NCI-H1092 (cell line): ENCODE results near the gene SH3RF1.

Experiments used
- DNase-seq: peaks from one replicate; lab custom pipeline; 2025; lab: John Stamatoyannopoulos, UW

The SH3RF1 gene

DNA sequence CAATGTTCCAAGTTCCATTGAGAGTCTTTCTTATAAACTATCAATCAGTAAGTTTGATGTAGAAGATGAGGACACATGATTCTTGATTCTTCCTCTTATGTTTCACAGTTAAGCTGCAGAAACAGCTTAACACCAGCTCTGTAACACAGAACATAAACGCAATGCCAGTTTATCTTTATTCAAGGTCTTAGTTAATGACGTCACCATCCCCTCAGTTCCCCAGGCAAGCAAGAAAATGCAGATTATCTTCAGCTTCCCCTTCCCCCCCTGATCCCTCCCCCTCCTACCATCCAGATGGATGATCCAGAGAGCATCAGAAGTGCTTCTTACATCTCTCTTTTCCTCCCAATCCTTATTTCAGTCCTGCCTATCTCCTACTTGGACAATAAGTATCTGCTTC, 4.4 kb upstream of the SH3RF1 start:
- no peak for DNase-seq

DNA sequence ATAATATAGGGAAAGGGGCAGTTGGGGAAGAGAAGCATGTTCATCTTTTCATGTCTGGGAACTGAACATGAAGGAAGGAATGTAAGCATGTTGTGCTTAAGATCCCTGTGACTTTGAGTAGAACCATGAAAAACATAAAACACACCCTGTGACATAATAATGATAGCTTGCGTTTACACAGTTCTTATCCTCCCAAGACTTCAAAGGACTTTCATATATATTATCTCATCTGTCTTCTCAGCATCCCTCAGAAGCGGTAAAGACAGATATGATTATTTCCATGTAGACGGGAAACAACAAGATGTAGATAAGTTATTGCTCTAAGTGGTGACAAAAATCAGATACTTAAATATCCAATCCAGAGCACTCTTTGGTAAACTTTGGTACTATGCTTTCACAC, 3.3 kb upstream of the SH3RF1 start:
- no peak for DNase-seq

GRCh38 chr4:169272265-169272886, 1.6 kb upstream of the SH3RF1 start:
- no peak for DNase-seq

DNA sequence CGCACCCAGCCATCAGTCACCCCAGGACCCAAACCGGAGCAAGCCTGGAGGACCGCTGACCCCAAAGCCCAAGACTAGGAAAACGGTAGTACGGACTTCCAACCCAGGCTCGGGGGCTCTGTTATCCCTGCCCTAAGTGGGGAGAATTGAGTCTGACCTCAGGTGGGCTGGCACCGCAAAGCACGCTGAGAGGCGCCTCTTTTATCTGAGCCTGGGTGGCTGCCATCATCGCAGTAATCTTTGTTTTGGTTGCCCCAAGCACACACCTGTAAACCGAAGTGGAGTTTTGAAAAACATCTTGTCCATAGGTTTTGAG, 894 bp upstream of the SH3RF1 start:
- no peak for DNase-seq

- DNase-seq = peak; percentile 16
Measured at GRCh38 chr4:169269916-169270809, 593 bp downstream of the SH3RF1 start.

- no peak for DNase-seq
Measured at GRCh38 chr4:169268951-169269760, 1.6 kb downstream of the SH3RF1 start.

GRCh38 chr4:169267070-169267469, 3.7 kb downstream of the SH3RF1 start:
- no peak for DNase-seq

DNA sequence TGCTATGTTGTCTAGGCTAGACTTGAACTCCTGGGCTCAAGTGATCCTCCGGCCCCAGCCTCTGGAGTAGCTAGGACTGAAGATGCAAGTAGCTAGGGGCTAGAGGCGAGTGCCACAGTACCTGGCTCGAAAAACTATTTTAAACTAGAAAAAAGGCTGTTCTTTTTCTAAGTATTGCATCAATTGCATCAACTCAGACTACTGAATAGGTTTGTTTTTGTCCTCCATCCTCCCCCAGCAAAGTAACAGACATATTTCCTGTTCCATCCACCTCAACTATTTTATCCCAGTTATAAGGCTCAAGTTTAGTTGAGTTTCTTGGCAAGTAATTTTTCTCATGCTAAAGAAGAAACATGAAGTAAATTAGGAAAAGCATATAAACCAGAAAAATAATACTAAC, 4.1 kb downstream of the SH3RF1 start:
- DNase-seq = no peak

GRCh38 chr4:169266081-169266480, 4.7 kb downstream of the SH3RF1 start:
- DNase-seq = no peak

DNA sequence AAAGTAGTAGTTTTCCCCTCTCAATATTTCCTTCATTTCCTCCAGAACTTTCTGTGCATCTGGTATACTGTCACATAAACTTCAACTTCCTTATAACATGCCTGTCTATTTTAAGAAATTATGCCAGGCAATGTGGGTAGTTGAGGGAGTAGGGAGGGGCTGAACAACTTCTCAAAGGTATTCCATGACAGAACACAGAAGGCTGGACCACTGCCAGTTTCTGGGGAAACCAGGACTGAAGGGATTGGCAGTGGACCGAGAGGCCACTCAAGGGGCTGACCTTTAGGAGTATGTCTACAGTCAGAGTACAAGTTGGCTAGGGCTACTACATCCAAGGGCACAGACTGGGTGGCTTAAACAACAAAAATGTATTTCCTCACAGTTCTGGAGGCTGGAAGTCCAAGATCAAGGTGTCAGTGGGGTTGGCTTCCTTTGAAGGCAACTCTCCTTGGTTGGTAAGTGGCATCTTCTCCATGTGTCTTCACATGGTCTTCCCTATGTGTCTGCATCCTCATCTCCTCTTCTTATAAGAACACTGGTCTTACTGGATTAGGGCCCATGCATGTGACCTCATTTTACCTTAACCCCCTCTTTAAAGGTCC, 6.9 kb downstream of the SH3RF1 start:
- no peak for DNase-seq

- DNase-seq = no peak
Measured at GRCh38 chr4:169260217-169260866, 10.4 kb downstream of the SH3RF1 start.

DNA sequence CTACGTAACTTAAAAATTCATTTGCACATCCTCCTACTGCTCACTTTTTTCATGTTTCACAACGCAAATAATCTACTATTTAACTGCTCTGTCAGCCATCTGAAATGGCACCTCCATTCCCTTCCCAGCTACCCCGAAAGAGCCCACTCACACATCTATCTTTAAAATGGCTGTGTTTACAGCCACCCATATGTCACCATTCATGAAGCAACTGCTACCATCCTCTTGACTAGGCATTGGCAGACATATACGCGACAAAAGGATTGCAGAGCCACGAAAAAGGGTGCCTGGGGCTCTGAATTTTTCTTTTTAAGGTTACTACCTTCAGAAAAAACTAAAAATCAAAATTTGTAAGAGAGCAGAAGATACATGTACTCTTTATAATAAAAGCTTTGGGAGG, 11.5 kb downstream of the SH3RF1 start:
- DNase-seq = no peak

DNA sequence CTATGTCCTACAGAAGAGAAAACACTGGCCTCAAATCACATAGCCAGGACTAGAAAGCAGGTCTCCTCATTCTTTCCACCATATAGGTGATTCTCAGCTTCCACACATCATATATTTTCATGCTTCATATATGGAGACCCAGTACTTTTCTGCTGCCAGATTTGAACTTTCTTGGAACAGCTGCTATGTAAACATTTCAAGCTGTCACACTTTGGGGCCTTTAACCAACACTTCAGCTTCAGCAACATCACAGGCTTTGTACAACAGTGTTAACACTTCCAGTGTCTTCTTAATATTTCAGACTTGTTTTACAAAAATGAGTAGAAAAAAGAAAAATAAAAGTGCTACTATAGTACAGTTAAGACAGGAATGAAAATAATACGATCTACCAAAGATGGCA, 12.6 kb downstream of the SH3RF1 start:
- no peak for DNase-seq

- no peak for DNase-seq
Measured at GRCh38 chr4:169256856-169257761, 13.6 kb downstream of the SH3RF1 start.

DNA sequence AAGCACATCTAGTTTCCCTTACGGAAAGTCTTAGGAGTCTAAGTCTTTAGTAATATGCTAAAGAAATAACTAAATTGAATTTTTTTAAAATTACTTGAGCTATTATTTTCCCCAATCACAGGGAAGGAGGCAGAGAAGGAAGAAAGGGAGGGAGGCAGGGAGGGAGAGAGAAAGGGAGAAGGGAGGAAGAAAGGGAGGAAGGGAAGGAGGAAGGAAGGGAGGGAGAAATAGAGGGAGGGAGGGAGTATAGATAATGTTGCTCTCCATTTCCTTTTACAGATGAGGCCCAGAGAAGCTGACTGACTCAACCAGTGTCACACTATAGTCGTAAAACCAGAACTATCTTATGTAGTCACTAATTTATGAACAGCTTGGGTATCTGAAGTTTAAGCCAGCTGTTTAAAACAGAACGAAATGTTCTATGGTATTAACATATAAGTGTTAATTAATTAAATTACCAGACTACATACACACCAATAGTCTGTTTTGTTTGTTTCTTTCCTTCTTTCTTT, 14.6 kb downstream of the SH3RF1 start:
- DNase-seq = no peak

- no peak for DNase-seq
Measured at GRCh38 chr4:169254546-169254983, 16.2 kb downstream of the SH3RF1 start.

DNA sequence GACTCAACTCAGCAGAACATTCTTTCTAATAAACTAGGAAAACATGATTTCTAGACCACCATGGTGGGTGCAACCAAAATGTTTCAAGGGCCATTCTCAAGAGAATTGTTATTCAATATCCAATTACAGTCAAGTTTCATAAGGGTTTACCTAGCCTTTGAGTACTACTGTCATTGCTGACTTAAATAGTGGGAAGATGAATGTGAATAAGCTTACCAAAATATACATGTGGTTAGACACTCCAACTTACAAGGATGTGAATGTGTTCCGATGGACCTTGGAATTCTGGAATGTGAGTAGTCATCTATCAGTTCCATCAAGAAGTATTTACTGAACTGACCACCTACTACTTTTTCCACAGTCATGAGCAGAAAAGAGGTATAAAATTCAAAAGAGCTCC, 16.9 kb downstream of the SH3RF1 start:
- no peak for DNase-seq

DNA sequence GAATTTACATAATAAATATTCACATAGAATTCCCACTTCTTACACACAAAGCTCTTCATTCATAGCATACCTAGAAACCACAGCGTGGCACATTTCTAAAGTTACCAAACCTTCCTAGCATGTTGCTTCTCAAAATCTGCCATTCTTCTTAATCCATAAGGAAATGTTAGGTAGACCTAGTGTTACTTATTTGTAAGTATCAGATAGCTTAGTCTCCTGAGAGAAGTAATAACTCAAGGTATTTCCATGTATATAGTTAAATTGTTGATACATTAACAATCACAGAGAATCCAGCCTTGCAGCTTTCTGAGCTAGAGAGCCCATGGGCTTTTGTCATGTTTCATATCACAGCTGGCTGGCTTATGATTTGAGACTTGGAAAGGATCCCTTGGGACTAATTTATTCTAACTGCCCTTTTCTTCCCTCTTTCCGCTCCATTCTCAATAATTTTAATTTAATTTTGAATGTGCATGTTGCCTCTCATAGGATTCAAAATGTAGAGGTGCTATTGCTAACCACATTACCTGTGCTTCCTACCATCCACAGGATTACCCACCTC, 17.6 kb downstream of the SH3RF1 start:
- no peak for DNase-seq

- DNase-seq = no peak
Measured at GRCh38 chr4:169252339-169253112, 18.2 kb downstream of the SH3RF1 start.
